ENCODE measurements around the gene DYRK1A.
"Not testable (repeated sequence)": the region's sequence is repeated elsewhere in the genome, so short reads cannot be mapped to it uniquely, and the experiment has no call there.

DYRK1A gene

DNA sequence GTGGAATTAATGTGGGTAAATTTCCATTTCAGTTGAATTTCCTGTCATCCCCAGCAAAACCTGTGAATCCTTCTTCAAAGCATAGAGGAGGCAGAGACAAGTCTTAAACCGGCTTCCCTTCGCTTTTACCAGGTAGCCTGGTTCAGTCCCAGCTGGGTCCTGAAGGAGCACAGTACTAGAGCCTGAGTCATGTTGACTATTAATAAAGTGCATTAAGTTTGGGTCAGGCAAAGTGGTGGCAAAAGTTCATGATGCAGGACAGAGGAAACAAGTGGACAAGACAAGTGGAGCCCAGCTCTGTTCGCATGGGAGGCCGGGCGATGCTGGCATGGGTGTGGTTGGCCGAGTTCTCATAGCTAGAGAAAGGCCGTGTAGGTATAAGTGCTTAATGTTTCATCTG lies 150.4 kb downstream of the DYRK1A start:
- Histone ChIP-seq H3K27ac (ENCODE audit: low read depth, low read length) (no peak overlapping the region), H3K4me3 (ENCODE audit: low read depth in 1 of 2, low read length in 2 of 2) (no peak overlapping the region), H3K27me3 (ENCODE audit: control insufficient read depth in 1 of 2, insufficient read depth in 2 of 2, low read length in 2 of 2) (no peaks in the 10 kb centered on the region), H3K4me1 (ENCODE audit: control insufficient read depth in 1 of 2, insufficient read depth in 2 of 2, low read length in 2 of 2) (peaks cover 0 to 3% of the 10 kb centered on the region in 2 donors), H3K36me3 (ENCODE audit: control insufficient read depth in 1 of 2, insufficient read depth in 2 of 2, low read length in 2 of 2) (peaks cover 22 to 39% of the 10 kb centered on the region in 2 donors), H3K9me3 (ENCODE audit: control insufficient read depth in 1 of 2, low read length in 2 of 2) (no peaks in the 10 kb centered on the region), H3K9ac (ENCODE audit: low read depth in 1 of 2, low read length in 2 of 2) (no peak overlapping the region)

DNA sequence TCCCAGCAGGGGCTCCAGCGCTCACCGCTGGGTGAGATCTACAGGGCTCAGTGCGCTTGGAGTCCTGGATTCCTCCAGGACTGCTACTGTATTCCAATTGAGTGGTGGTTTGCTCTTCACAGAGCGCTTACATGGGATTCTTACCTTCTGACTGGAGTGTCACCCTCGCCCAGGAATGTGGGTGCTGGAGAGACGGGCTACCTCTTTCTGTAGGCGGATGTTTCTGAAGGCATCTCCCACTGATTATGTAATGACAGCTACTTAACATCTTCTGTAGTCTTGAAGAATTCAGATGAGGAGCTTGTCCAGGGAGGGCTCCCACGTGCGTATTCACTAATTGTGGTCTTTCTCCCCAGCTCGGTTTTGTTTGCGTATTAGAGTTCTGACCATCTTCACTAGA lies 154.2 kb downstream of the DYRK1A start:
- peaks cover 10 to 17% of the 10 kb centered on the region in 2 donors for H3K36me3 ChIP-seq (ENCODE audit: control insufficient read depth in 1 of 2, insufficient read depth in 2 of 2, low read length in 2 of 2)
- H3K4me1 ChIP-seq (ENCODE audit: control insufficient read depth in 1 of 2, insufficient read depth in 2 of 2, low read length in 2 of 2), result no peaks in the 10 kb centered on the region
- no peak overlapping the region for H3K9ac ChIP-seq (ENCODE audit: low read depth in 1 of 2, low read length in 2 of 2)
- no peaks in the 10 kb centered on the region for H3K9me3 ChIP-seq (ENCODE audit: control insufficient read depth in 1 of 2, low read length in 2 of 2)
- no peak overlapping the region for H3K4me3 ChIP-seq (ENCODE audit: low read depth in 1 of 2, low read length in 2 of 2)
- H3K27me3 ChIP-seq (ENCODE audit: control insufficient read depth in 1 of 2, insufficient read depth in 2 of 2, low read length in 2 of 2), result no peaks in the 10 kb centered on the region
- no peak overlapping the region for H3K27ac ChIP-seq (ENCODE audit: low read depth, low read length)

DNA sequence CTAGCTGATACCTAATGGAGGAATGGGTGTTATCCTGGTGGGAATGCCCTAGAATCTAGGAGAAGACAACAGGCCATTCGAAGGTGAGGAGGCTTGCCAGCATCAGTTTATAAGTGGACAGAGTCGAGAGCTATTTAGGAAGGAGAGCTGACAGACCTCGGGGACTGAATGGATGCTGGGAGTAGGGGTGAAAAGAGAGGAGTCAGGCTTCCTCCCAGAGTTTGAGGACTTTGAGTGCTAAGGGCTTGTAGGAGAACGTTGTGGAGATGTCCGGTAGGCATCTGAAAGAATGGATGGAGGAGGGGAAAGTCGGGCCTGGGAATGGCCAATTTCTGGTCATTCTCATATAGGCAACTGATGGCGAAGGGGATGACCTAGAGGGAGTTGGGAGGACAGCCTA lies 155.1 kb downstream of the DYRK1A start:
- H3K4me1 ChIP-seq (ENCODE audit: control insufficient read depth in 1 of 2, insufficient read depth in 2 of 2, low read length in 2 of 2), result no peaks in the 10 kb centered on the region
- no peak overlapping the region for H3K27ac ChIP-seq (ENCODE audit: low read depth, low read length)
- H3K27me3 ChIP-seq (ENCODE audit: control insufficient read depth in 1 of 2, insufficient read depth in 2 of 2, low read length in 2 of 2), result no peaks in the 10 kb centered on the region
- no peak overlapping the region for H3K9ac ChIP-seq (ENCODE audit: low read depth in 1 of 2, low read length in 2 of 2)
- H3K9me3 ChIP-seq (ENCODE audit: control insufficient read depth in 1 of 2, low read length in 2 of 2), result no peaks in the 10 kb centered on the region
- peaks cover 6 to 9% of the 10 kb centered on the region in 2 donors for H3K36me3 ChIP-seq (ENCODE audit: control insufficient read depth in 1 of 2, insufficient read depth in 2 of 2, low read length in 2 of 2)
- H3K4me3 ChIP-seq (ENCODE audit: low read depth in 1 of 2, low read length in 2 of 2), result no peak overlapping the region

DNA sequence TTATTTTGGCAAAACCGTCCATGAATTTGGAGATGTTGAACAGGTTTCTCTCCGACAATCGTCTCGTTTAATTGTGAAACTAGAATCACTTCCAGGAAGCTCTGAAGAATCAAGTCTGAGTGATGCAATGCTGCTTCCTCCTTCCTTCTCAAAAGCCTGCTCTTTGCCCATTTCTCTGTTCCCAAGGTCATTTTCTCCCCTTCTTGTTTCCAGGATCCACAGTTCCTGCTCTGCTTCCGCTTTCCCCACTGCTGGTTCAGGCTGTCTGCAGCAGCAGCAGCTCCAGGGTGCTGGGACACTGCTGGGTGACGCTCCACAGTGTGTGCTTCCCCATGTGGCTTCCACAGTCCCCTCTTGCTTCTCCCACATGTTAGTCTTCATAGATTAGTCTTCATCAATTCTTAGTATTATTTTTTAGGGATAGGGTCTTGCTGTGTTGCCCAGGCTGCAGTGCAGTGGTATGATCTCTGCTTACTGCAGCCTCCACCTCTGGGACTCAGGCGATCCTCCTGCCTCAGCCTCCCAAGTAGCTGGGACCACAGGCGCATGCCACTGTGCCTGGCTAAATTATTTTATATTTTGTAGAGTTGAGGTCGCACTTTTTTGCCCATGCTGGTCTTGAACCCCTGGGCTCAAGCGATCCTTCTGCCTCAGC lies 156.2 kb downstream of the DYRK1A start:
- H3K4me1 ChIP-seq (ENCODE audit: control insufficient read depth in 1 of 2, insufficient read depth in 2 of 2, low read length in 2 of 2), result no peaks in the 10 kb centered on the region
- no peaks in the 10 kb centered on the region for H3K27me3 ChIP-seq (ENCODE audit: control insufficient read depth in 1 of 2, insufficient read depth in 2 of 2, low read length in 2 of 2)
- no peak overlapping the region for H3K27ac ChIP-seq (ENCODE audit: low read depth, low read length)
- H3K36me3 ChIP-seq (ENCODE audit: control insufficient read depth in 1 of 2, insufficient read depth in 2 of 2, low read length in 2 of 2), result peaks cover 0 to 4% of the 10 kb centered on the region in 2 donors
- H3K9ac ChIP-seq (ENCODE audit: low read depth in 1 of 2, low read length in 2 of 2), result no peak overlapping the region
- H3K9me3 ChIP-seq (ENCODE audit: control insufficient read depth in 1 of 2, low read length in 2 of 2), result no peaks in the 10 kb centered on the region
- no peak overlapping the region for H3K4me3 ChIP-seq (ENCODE audit: low read depth in 1 of 2, low read length in 2 of 2)

DNA sequence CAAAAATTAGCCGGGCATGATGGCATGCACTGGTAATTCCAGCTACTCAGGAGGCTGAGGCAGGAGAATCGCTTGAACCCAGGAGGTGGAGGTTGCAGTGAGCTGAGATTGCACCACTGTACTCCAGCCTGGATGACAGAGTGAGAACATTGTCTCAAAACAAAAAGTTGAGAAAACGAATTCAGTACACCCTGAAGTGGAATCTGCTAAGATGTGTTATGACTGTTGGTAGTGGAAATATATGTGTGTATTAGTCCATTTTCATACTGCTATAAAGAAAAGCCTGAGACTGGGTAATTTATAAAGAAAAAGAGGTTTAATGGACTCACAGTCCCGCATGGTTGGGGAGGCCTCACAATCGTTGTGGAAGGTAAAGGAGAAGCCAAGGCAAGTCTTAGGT lies 158.4 kb downstream of the DYRK1A start:
- H3K9ac ChIP-seq (ENCODE audit: low read depth in 1 of 2, low read length in 2 of 2); H3K9me3 ChIP-seq (ENCODE audit: control insufficient read depth in 1 of 2, low read length in 2 of 2); H3K4me1 ChIP-seq (ENCODE audit: control insufficient read depth in 1 of 2, insufficient read depth in 2 of 2, low read length in 2 of 2); H3K27me3 ChIP-seq (ENCODE audit: control insufficient read depth in 1 of 2, insufficient read depth in 2 of 2, low read length in 2 of 2); H3K27ac ChIP-seq (ENCODE audit: low read depth, low read length); H3K4me3 ChIP-seq (ENCODE audit: low read depth in 1 of 2, low read length in 2 of 2); H3K36me3 ChIP-seq (ENCODE audit: control insufficient read depth in 1 of 2, insufficient read depth in 2 of 2, low read length in 2 of 2): not testable (repeated sequence)

DNA sequence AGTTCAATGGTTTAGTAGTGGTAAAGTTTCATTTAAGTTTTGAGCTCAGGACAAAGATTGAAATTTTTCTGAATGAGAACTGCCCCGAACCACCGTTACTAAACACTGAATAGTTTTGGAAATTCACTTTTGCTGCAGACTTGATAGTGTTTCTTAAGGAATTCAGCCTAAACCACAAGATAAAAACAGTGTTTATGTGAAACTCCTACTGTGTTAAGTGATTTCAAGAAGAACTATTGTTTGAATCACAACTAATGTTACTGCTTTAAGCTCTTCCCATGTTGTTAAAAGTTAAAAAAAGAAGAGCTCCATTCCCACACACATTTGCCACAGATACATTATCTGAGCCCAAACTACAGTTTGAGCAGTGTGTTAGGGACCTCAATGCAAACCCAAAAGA lies 159.2 kb downstream of the DYRK1A start:
- no peaks in the 10 kb centered on the region for H3K36me3 ChIP-seq (ENCODE audit: control insufficient read depth in 1 of 2, insufficient read depth in 2 of 2, low read length in 2 of 2)
- no peaks in the 10 kb centered on the region for H3K9me3 ChIP-seq (ENCODE audit: control insufficient read depth in 1 of 2, low read length in 2 of 2)
- H3K4me3 ChIP-seq (ENCODE audit: low read depth in 1 of 2, low read length in 2 of 2), result no peak overlapping the region
- peaks cover 0 to 2% of the 10 kb centered on the region in 2 donors for H3K4me1 ChIP-seq (ENCODE audit: control insufficient read depth in 1 of 2, insufficient read depth in 2 of 2, low read length in 2 of 2)
- H3K27ac ChIP-seq (ENCODE audit: low read depth, low read length), result no peak overlapping the region
- H3K27me3 ChIP-seq (ENCODE audit: control insufficient read depth in 1 of 2, insufficient read depth in 2 of 2, low read length in 2 of 2), result peaks cover 0 to 1% of the 10 kb centered on the region in 2 donors
- H3K9ac ChIP-seq (ENCODE audit: low read depth in 1 of 2, low read length in 2 of 2), result no peak overlapping the region

DNA sequence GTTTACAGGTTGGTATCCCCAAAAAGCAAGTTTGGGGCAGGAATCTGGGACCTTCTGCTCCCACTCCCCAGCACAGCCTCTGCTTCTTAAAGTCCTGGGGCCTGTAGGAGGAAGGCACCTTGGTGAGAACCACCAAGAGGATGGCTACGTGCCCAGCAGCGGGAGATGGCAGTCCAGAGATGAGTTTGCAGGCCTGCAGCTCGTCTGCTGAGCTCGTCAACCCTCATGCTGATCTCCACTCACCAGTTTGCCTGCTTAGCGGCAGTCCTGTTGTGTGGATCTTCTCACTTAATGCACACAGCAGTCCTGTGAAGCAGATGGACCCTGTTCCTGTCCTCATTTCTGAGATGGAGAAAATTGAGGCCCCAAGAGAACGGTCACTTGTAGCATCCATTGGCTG lies 160.5 kb downstream of the DYRK1A start:
- peaks cover 0 to 10% of the 10 kb centered on the region in 2 donors for H3K27me3 ChIP-seq (ENCODE audit: control insufficient read depth in 1 of 2, insufficient read depth in 2 of 2, low read length in 2 of 2)

DNA sequence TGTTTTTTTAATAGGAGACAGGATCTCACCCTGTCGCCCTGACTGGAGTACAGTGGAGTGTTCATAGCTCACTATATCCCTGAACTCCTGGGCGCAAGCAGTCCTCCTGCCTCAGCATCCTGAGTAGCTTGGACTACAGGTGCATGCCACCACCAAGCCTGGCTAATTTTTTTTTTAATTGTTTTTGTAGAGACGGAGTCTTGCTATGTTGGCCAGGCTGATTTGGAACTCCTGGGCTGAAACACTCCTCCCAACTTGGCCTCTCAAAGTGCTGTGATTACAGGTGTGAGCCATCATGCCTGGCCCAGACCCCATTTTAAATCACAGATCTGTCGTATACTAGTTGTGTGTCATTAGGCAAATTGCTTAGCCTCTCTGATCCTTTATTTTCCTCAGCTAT lies 161.1 kb downstream of the DYRK1A start:
- no peaks in the 10 kb centered on the region for H3K36me3 ChIP-seq (ENCODE audit: control insufficient read depth in 1 of 2, insufficient read depth in 2 of 2, low read length in 2 of 2)
- H3K9ac ChIP-seq (ENCODE audit: low read depth in 1 of 2, low read length in 2 of 2), result no peak overlapping the region
- H3K27ac ChIP-seq (ENCODE audit: low read depth, low read length), result no peak overlapping the region
- H3K4me3 ChIP-seq (ENCODE audit: low read depth in 1 of 2, low read length in 2 of 2), result no peak overlapping the region
- no peaks in the 10 kb centered on the region for H3K9me3 ChIP-seq (ENCODE audit: control insufficient read depth in 1 of 2, low read length in 2 of 2)
- H3K27me3 ChIP-seq (ENCODE audit: control insufficient read depth in 1 of 2, insufficient read depth in 2 of 2, low read length in 2 of 2), result peaks cover 0 to 10% of the 10 kb centered on the region in 2 donors
- H3K4me1 ChIP-seq (ENCODE audit: control insufficient read depth in 1 of 2, insufficient read depth in 2 of 2, low read length in 2 of 2), result peaks cover 6 to 11% of the 10 kb centered on the region in 2 donors

More for the DNA sequence above, 160.5 kb downstream of the DYRK1A start:
- Histone ChIP-seq H3K4me1 (ENCODE audit: control insufficient read depth in 1 of 2, insufficient read depth in 2 of 2, low read length in 2 of 2) (peaks cover 6 to 10% of the 10 kb centered on the region in 2 donors), H3K9me3 (ENCODE audit: control insufficient read depth in 1 of 2, low read length in 2 of 2) (no peaks in the 10 kb centered on the region), H3K9ac (ENCODE audit: low read depth in 1 of 2, low read length in 2 of 2) (no peak overlapping the region), H3K27ac (ENCODE audit: low read depth, low read length) (no peak overlapping the region), H3K4me3 (ENCODE audit: low read depth in 1 of 2, low read length in 2 of 2) (no peak overlapping the region), H3K36me3 (ENCODE audit: control insufficient read depth in 1 of 2, insufficient read depth in 2 of 2, low read length in 2 of 2) (no peaks in the 10 kb centered on the region)

DNA sequence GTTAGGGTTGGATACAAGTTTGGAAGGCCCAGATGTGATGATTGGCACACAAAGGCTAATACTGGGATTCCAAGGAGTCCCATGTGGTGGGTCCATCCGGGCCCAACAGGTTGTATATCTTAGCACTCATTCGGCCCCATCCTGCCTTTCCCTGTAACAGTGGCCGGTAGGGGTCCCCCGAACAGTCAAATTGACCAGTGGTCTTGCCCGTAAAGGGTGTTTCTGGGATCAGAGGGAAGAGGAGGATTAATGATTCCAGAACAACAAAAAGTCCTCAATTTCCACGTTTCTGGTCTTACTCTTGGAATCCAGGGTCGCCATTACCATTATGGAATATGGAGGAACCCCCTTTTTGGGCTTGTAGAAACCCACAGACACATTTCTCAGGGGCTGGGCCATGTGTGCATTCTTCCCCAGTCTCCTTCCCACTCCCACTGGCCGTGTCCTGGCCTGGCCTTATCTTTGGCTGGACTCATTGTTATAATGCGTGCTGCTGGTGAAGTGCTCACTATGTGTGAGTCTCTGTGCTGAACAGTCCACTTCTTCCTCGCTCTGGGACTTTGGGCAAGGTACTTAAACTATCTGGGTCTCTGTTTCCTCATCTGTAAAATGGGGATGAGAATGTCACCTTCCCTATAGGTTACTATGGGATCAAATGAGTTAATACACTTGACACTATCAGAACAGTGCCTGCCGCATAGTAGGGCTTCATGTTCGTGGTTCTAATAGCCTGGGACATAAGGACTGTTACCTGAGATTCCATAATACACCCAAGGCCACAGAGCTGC lies 161.8 kb downstream of the DYRK1A start:
- Histone ChIP-seq H3K27ac (ENCODE audit: low read depth, low read length) (no peak overlapping the region), H3K27me3 (ENCODE audit: control insufficient read depth in 1 of 2, insufficient read depth in 2 of 2, low read length in 2 of 2) (peaks cover 4 to 11% of the 10 kb centered on the region in 2 donors), H3K4me1 (ENCODE audit: control insufficient read depth in 1 of 2, insufficient read depth in 2 of 2, low read length in 2 of 2) (peaks cover 12 to 17% of the 10 kb centered on the region in 2 donors), H3K9me3 (ENCODE audit: control insufficient read depth in 1 of 2, low read length in 2 of 2) (no peaks in the 10 kb centered on the region), H3K9ac (ENCODE audit: low read depth in 1 of 2, low read length in 2 of 2) (no peak overlapping the region), H3K36me3 (ENCODE audit: control insufficient read depth in 1 of 2, insufficient read depth in 2 of 2, low read length in 2 of 2) (no peaks in the 10 kb centered on the region), H3K4me3 (ENCODE audit: low read depth in 1 of 2, low read length in 2 of 2) (no peak overlapping the region)

DNA sequence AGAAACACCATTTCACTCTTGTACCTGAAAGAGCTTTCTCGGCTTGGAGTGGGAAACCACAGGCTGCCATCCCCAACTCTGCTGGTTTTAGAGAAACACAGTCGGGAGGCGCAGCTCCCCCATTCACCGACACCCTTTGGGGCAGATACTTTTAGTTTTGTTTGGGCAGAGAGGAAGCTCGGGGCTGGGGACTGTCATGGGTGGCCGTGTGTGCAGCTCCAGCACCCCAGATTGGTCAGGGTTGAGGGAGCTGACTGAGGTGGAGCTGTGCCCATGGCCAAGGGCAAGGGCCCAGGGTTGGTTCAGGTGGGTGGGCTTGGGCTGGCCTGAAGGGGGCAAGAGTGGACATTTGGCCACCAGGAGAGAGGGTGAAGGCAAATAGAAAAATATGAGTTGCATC lies 163.1 kb downstream of the DYRK1A start:
- Histone ChIP-seq H3K4me1 (ENCODE audit: control insufficient read depth in 1 of 2, insufficient read depth in 2 of 2, low read length in 2 of 2) (peaks cover 14 to 20% of the 10 kb centered on the region in 2 donors), H3K9ac (ENCODE audit: low read depth in 1 of 2, low read length in 2 of 2) (no peak overlapping the region), H3K4me3 (ENCODE audit: low read depth in 1 of 2, low read length in 2 of 2) (no peak overlapping the region), H3K27ac (ENCODE audit: low read depth, low read length) (no peak overlapping the region), H3K27me3 (ENCODE audit: control insufficient read depth in 1 of 2, insufficient read depth in 2 of 2, low read length in 2 of 2) (peaks cover 10 to 18% of the 10 kb centered on the region in 2 donors), H3K36me3 (ENCODE audit: control insufficient read depth in 1 of 2, insufficient read depth in 2 of 2, low read length in 2 of 2) (no peaks in the 10 kb centered on the region), H3K9me3 (ENCODE audit: control insufficient read depth in 1 of 2, low read length in 2 of 2) (no peaks in the 10 kb centered on the region)

Measured in duodenal mucosa (tissue), 2 donors.